SK-N-SH treated with all-trans-retinoic acid at 6 μM for 48 hours (cell line): Measurements from ENCODE around the gene MGST3.

Source experiments
- ATAC-seq: fragments of 200-7000 bp; cut with Tn5 transposase; 3 replicates; pipeline ENCODE4 v1.9.1; 2020; ENCODE audit warnings: mild to moderate bottlenecking, moderate library complexity
- ARNTL ChIP-seq: fragments of 450-650 bp; formaldehyde crosslinking; IDR thresholded peaks from 2 replicates; pipeline ENCODE4 v1.5.0; 2020; ENCODE audit warnings: low read depth, mild to moderate bottlenecking, moderate library complexity, borderline replicate concordance
- CSDC2 ChIP-seq: fragments of 250-450 bp; sonication (Bioruptor Pico); IDR thresholded peaks from 2 replicates; pipeline ENCODE4 v1.5.0; 2020; ENCODE audit warnings: mild to moderate bottlenecking, moderate library complexity
- ESRRG ChIP-seq: fragments of 250-450 bp; sonication (Bioruptor Pico); IDR thresholded peaks from 2 replicates; pipeline ENCODE4 v1.6.1; 2021; ENCODE audit warnings: mild to moderate bottlenecking
- GLIS3 ChIP-seq: fragments of 250-450 bp; sonication (Bioruptor Pico); IDR thresholded peaks from 2 replicates; pipeline ENCODE4 v1.5.0; 2020; ENCODE audit warnings: mild to moderate bottlenecking, moderate library complexity
- ISL1 ChIP-seq: fragments of 250-450 bp; sonication (Bioruptor Pico); IDR thresholded peaks from 2 replicates; pipeline ENCODE4 v2.1.2; 2022; ENCODE audit warnings: mild to moderate bottlenecking, moderate library complexity
- OSR1 ChIP-seq: fragments of 250-450 bp; sonication (Bioruptor Pico); IDR thresholded peaks from 2 replicates; pipeline ENCODE4 v1.8.0; 2022; ENCODE audit warnings: moderate library complexity, mild to moderate bottlenecking, inconsistent platforms
- RARB ChIP-seq: fragments of 250-450 bp; sonication (Bioruptor Pico); IDR thresholded peaks from 2 replicates; pipeline ENCODE4 v1.8.0; 2021; ENCODE audit warnings: mild to moderate bottlenecking, moderate library complexity
- SNAI2 ChIP-seq: fragments of 250-450 bp; sonication (Bioruptor Pico); IDR thresholded peaks from 2 replicates; pipeline ENCODE4 v1.5.0; 2020; ENCODE audit warnings: mild to moderate bottlenecking, moderate library complexity
- TCF4 ChIP-seq: fragments of 250-450 bp; sonication (Bioruptor Pico); IDR thresholded peaks from 2 replicates; pipeline ENCODE4 v1.8.0; 2021; ENCODE audit warnings: mild to moderate bottlenecking, moderate library complexity, borderline replicate concordance
- TOX ChIP-seq: fragments of 250-450 bp; sonication (Bioruptor Pico); IDR thresholded peaks from 2 replicates; pipeline ENCODE4 v1.8.0; 2021; ENCODE audit warnings: mild to moderate bottlenecking, moderate library complexity, borderline replicate concordance
- ZC3H10 ChIP-seq: fragments of 250-450 bp; sonication (Bioruptor Pico); IDR thresholded peaks from 2 replicates; pipeline ENCODE4 v1.5.1; 2021; ENCODE audit warnings: mild to moderate bottlenecking, moderate library complexity
- ZFP3 ChIP-seq: fragments of 250-450 bp; sonication (Bioruptor Pico); IDR thresholded peaks from 2 replicates; pipeline ENCODE4 v1.5.0; 2020; ENCODE audit warnings: mild to moderate bottlenecking, moderate library complexity
- ZFP30 ChIP-seq: fragments of 450-650 bp; formaldehyde crosslinking; IDR thresholded peaks from 2 replicates; pipeline ENCODE4 v1.5.0; 2022; ENCODE audit warnings: mild to moderate bottlenecking, moderate library complexity
- ZNF565 ChIP-seq: fragments of 450-650 bp; formaldehyde crosslinking; conservative IDR thresholded peaks from 2 replicates; pipeline ENCODE4 v1.5.0; 2020; ENCODE audit warnings: low read depth, mild to moderate bottlenecking, moderate library complexity
- ZNF70 ChIP-seq: fragments of 450-650 bp; formaldehyde crosslinking; IDR thresholded peaks from 2 replicates; pipeline ENCODE4 v1.5.0; 2020; ENCODE audit warnings: mild to moderate bottlenecking, moderate library complexity
- ZNF8 ChIP-seq: fragments of 450-650 bp; formaldehyde crosslinking; IDR thresholded peaks from 2 replicates; pipeline ENCODE4 v1.5.0; 2020; ENCODE audit warnings: mild to moderate bottlenecking, moderate library complexity
- TF ChIP-seq, protein P1 (sequence below): fragments of 250-450 bp; sonication (Bioruptor Pico); IDR thresholded peaks from 2 replicates; pipeline ENCODE4 v1.5.0; 2020; ENCODE audit warnings: mild to moderate bottlenecking, moderate library complexity
- TF ChIP-seq, protein P2 (sequence below): fragments of 250-450 bp; sonication (Bioruptor Pico); IDR thresholded peaks from 2 replicates; pipeline ENCODE4 v1.5.1; 2020; ENCODE audit warnings: low read depth, mild to moderate bottlenecking, moderate library complexity
- TF ChIP-seq, protein P3 (sequence below): fragments of 250-450 bp; sonication (Bioruptor Pico); IDR thresholded peaks from 2 replicates; pipeline ENCODE4 v1.8.0; 2020; ENCODE audit warnings: mild to moderate bottlenecking, moderate library complexity, borderline replicate concordance
- TF ChIP-seq, protein P4 (sequence below): fragments of 250-450 bp; sonication (Bioruptor Pico); IDR thresholded peaks from 2 replicates; pipeline ENCODE4 v1.5.1; 2021; ENCODE audit warnings: mild to moderate bottlenecking, moderate library complexity

Gene MGST3

DNA sequence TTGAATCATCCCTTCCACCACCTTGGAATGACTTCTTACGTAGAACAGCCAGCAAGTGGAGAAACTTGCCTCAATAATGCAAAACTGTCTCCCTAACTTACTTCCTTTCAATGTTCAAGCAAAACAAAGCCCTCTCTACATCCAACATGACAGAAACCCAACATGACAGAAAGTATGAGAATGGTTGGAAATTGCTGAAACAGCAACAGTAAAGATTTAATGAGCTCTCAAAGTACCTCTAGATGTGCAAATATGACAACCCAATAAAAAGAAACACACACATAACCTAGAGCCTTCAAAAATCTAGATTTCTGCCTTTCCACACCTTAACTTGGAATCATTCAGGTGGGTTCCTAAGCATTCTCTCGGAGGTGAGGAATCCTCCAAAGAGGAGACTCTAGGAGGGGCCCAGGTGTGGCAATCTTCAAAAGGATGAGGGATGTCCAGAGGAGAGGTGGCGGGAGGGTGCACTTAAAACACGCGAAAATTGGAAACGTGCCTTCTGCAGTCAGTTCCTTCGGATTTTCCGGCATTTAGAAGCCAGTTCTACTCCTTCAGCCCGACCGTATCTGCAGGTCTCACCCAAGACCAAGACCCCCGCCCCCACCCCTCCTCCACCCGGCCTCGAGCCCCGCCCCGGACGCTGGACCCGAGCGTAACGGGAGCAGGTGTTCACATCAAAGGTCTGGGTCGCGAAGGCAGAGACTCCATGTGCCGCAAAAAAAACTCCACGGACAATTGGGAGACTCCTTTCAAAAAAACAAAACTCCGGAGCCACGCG, 996 bp upstream of the MGST3 start:
- no peak for ATAC-seq
- TF ChIP-seq TOX (CRISPR knock-in tag) = no peak
- no peak for TF ChIP-seq OSR1 (CRISPR knock-in tag)
- TF ChIP-seq GLIS3 (CRISPR knock-in tag) = no peak
- TF ChIP-seq, protein P1, sequence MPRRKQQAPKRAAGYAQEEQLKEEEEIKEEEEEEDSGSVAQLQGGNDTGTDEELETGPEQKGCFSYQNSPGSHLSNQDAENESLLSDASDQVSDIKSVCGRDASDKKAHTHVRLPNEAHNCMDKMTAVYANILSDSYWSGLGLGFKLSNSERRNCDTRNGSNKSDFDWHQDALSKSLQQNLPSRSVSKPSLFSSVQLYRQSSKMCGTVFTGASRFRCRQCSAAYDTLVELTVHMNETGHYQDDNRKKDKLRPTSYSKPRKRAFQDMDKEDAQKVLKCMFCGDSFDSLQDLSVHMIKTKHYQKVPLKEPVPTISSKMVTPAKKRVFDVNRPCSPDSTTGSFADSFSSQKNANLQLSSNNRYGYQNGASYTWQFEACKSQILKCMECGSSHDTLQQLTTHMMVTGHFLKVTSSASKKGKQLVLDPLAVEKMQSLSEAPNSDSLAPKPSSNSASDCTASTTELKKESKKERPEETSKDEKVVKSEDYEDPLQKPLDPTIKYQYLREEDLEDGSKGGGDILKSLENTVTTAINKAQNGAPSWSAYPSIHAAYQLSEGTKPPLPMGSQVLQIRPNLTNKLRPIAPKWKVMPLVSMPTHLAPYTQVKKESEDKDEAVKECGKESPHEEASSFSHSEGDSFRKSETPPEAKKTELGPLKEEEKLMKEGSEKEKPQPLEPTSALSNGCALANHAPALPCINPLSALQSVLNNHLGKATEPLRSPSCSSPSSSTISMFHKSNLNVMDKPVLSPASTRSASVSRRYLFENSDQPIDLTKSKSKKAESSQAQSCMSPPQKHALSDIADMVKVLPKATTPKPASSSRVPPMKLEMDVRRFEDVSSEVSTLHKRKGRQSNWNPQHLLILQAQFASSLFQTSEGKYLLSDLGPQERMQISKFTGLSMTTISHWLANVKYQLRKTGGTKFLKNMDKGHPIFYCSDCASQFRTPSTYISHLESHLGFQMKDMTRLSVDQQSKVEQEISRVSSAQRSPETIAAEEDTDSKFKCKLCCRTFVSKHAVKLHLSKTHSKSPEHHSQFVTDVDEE (CRISPR knock-in tag) = no peak
- TF ChIP-seq ZNF565 (CRISPR knock-in tag) = no peak
- no peak for TF ChIP-seq ESRRG (CRISPR knock-in tag)
- TF ChIP-seq, protein P2, sequence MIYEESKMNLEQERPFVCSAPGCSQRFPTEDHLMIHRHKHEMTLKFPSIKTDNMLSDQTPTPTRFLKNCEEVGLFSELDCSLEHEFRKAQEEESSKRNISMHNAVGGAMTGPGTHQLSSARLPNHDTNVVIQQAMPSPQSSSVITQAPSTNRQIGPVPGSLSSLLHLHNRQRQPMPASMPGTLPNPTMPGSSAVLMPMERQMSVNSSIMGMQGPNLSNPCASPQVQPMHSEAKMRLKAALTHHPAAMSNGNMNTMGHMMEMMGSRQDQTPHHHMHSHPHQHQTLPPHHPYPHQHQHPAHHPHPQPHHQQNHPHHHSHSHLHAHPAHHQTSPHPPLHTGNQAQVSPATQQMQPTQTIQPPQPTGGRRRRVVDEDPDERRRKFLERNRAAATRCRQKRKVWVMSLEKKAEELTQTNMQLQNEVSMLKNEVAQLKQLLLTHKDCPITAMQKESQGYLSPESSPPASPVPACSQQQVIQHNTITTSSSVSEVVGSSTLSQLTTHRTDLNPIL (CRISPR knock-in tag) = no peak
- no peak for TF ChIP-seq SNAI2 (CRISPR knock-in tag)
- no peak for TF ChIP-seq ISL1 (CRISPR knock-in tag)
- TF ChIP-seq, protein P3, sequence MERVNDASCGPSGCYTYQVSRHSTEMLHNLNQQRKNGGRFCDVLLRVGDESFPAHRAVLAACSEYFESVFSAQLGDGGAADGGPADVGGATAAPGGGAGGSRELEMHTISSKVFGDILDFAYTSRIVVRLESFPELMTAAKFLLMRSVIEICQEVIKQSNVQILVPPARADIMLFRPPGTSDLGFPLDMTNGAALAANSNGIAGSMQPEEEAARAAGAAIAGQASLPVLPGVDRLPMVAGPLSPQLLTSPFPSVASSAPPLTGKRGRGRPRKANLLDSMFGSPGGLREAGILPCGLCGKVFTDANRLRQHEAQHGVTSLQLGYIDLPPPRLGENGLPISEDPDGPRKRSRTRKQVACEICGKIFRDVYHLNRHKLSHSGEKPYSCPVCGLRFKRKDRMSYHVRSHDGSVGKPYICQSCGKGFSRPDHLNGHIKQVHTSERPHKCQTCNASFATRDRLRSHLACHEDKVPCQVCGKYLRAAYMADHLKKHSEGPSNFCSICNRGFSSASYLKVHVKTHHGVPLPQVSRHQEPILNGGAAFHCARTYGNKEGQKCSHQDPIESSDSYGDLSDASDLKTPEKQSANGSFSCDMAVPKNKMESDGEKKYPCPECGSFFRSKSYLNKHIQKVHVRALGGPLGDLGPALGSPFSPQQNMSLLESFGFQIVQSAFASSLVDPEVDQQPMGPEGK (CRISPR knock-in tag) = no peak
- TF ChIP-seq, protein P4, sequence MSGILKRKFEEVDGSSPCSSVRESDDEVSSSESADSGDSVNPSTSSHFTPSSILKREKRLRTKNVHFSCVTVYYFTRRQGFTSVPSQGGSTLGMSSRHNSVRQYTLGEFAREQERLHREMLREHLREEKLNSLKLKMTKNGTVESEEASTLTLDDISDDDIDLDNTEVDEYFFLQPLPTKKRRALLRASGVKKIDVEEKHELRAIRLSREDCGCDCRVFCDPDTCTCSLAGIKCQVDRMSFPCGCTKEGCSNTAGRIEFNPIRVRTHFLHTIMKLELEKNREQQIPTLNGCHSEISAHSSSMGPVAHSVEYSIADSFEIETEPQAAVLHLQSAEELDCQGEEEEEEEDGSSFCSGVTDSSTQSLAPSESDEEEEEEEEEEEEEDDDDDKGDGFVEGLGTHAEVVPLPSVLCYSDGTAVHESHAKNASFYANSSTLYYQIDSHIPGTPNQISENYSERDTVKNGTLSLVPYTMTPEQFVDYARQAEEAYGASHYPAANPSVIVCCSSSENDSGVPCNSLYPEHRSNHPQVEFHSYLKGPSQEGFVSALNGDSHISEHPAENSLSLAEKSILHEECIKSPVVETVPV = no peak
- TF ChIP-seq ZFP30 (CRISPR knock-in tag) = no peak
- no peak for TF ChIP-seq ARNTL (CRISPR knock-in tag)
- TF ChIP-seq ZFP3 (CRISPR knock-in tag) = no peak
- no peak for TF ChIP-seq ZC3H10
- no peak for TF ChIP-seq RARB (CRISPR knock-in tag)
- no peak for TF ChIP-seq ZNF70
- no peak for TF ChIP-seq TCF4 (CRISPR knock-in tag)
- TF ChIP-seq CSDC2 (CRISPR knock-in tag) = no peak

DNA sequence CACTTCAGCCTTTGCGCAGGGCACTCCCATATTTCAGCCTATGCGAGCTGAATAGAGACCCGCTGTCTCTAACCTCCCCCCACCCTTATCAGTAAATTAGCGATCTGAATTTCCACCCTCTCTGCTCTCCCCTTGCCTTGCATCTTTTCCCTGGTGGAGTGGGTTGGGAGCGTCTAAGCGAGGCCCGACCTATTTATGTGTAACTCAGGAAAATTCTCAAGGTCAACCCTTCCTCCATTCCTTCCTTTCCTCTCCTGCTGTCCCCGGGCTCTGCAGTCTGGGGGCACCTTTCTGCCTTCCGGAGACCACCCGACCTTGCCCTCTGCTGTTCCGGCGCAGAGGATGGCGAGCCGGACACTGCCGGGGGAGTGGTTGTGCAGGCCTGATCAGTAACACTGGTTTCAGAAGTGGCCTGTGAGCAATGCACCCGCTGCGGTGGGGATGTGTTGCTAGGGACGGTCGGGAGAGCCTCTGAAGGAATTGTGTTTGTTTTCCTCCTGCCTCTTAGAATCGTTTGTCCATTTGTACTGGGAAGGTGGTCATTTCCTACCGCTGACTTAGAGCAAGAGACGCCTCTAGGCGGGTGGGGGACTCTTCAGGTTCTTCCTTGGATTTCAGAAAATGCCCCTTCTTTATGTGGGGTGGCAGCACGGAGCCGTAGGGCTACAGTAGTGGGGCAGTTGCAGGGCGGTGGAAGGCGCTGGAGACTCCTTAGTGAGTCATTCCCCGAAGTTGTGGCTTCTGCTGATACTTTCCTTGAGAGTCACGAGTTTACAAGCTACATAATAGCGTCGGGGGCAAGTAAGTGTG, 513 bp downstream of the MGST3 start:
- peak; percentile 81 for ATAC-seq
- TF ChIP-seq, protein P1 (CRISPR knock-in tag) = no peak
- no peak for TF ChIP-seq ZNF8
- no peak for TF ChIP-seq ZC3H10
- TF ChIP-seq SNAI2 (CRISPR knock-in tag) = no peak
